NCI-H2029 treated with DMSO at 0.1 percent for 48 hours (cell line): ENCODE results near the gene TSKS.

Experiments
- DNase-seq: peaks from one replicate; lab custom pipeline; 2025; lab: John Stamatoyannopoulos, UW

TSKS gene

GRCh38 chr19:49713236-49713845 is 49.8 kb downstream of the TSKS start:
- DNase-seq: no peak

GRCh38 chr19:49712397-49712859 is 50.7 kb downstream of the TSKS start:
- no peak for DNase-seq

GRCh38 chr19:49710372-49710951 is 52.6 kb downstream of the TSKS start:
- DNase-seq: no peak

- no peak for DNase-seq
Measured at GRCh38 chr19:49705919-49706318, 57.2 kb downstream of the TSKS start.

GRCh38 chr19:49704888-49705642 is 58.0 kb downstream of the TSKS start:
- DNase-seq: no peak

GRCh38 chr19:49701271-49701786 is 61.8 kb downstream of the TSKS start:
- DNase-seq: no peak

GRCh38 chr19:49700563-49700962 is 62.5 kb downstream of the TSKS start:
- no peak for DNase-seq

- no peak for DNase-seq
Measured at GRCh38 chr19:49699364-49699763, 63.7 kb downstream of the TSKS start.

- no peak for DNase-seq
Measured at GRCh38 chr19:49696865-49697264, 66.2 kb downstream of the TSKS start.

DNA sequence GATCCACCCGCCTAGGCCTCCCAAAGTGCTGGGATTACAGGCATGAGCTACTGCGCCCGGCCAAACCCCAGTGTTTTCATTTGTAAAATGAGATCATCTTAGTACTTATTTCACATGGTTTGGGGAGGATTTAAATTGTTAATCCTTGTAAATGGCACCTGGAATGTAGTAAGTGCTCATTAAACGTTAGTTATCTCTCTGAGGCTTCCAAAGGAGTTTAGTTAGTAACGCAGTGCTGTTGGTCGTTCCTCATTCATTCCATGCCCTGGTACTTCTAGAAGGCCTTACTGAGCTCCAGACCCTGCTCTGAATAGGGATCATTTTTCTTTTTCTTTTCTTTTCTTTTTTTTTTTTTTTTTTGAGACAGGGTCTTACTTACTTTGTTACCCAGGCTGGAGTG is 67.0 kb downstream of the TSKS start:
- no peak for DNase-seq

DNA sequence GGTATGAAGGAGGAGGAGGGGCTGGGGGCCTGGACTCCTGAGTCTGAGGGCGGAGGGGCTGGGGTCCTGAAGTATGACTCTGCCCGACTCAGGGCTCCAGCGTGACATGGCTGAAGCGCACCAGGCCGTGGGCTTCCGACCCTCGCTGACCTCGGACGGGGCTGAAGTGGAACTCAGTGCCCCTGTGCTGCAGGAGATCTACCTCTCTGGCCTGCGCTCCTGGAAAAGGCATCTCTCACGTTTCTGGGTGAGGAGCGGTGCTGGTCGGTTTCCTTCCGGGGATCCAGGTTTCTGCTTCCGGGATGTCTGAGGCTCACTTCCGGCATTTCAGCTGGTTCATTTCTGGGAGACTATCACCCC is 71.0 kb downstream of the TSKS start:
- DNase-seq: no peak

DNA sequence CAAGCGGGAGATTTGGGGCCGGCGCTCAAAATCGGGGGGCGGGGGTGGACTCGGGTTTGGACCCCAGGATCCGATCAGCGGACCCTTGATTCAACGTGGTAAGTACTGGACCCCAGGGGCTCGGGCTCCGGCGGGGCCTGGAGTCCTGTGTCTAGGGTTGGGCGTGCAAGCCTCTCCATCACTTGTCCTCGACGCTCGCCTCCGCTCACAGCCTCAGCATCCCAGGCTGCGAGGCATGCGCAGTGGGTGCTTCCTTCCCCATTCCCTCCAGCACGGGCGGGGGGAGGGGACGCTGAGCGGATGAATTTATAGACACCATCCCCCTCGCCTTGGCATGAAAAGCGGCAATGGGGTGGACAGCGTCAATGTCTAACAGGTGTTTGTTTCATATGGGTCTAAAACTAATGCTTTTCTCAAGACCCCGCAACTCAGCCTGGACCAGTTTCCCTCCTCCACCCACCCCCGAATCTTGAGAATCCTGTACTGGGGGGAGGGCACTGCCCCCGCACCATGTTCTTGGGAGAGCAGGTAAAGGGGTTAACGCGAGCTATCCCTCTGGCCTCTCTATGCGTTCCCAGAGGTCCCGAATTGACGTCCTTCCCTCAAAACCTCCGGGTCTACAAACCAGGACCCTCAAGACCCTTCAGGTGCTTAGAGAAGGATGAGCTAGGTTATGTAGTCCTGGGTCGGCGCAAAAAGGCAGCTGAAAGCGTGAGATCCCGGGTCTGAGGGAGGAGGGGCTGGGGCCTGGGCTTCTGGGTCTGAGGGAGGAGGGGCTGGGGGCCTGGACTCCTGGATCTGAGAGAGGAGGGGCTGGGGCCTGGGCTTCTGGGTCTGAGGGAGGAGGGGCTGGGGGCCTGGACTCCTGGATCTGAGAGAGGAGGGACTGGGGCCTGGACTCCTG is 71.6 kb downstream of the TSKS start:
- DNase-seq: peak; percentile 9

DNA sequence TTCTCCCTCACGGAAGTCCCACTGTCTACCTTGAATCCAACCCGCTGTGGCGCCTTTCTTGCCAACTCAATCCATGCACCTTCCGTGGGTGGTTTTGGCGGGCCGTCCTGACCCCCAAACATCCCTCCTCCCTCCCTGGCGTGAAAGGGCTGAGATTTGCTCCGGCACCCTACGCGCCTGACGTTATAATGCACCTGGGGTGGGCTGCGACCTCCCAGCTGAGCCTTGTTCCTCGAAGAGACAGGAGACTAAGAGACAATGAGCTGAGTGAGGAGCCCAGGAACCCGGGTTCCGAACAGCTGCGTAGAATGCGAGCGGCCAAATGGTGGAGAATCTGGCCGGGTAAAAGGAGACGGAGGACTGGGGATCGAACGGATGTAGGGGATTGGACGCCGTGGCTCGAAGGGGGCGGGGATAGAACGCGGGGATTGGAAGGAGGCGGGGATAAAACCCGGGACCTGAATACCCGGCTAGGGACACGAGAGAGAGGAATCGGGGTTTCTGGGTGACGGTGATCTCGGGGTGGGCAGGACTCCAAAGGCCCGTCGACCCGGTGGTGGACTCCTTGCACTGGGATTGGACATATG is 72.4 kb downstream of the TSKS start, which contains the start of gene CPT1C:
Gene CPT1C (plus strand): TSS at position 461 of the 587 bp plus-strand sequence. CDS start 1,137 bp downstream, outside the sequence.
- DNase-seq: peak; percentile 71

- no peak for DNase-seq
Measured at GRCh38 chr19:49690079-49690655, 72.9 kb downstream of the TSKS start.
